HFFc6 (cell line): ENCODE measurements around the gene CATSPERZ. TPM values are rescaled to one million over a fixed set of nuclear protein-coding genes. Genes with fewer than 3 reads are reported as not detected.

Experiments used
- DNase-seq: peaks from one replicate; pipeline ENCODE4 v3.0.0-alpha.2; 2018
- H3K27ac Mint-ChIP-seq: 2 replicates; pipeline ENCODE4 v1.8.0; 2020; ENCODE audit warnings: mild to moderate bottlenecking, mixed read lengths
- H3K27me3 Mint-ChIP-seq: 2 replicates; pipeline ENCODE4 v1.8.0; 2021; ENCODE audit warnings: mild to moderate bottlenecking, moderate library complexity, mixed read lengths; ENCODE audit not compliant: insufficient read depth
- H3K36me3 Mint-ChIP-seq: 2 replicates; pipeline ENCODE4 v1.8.0; 2021; ENCODE audit warnings: low read depth, mixed read lengths
- H3K4me1 Mint-ChIP-seq: 2 replicates; pipeline ENCODE4 v1.8.0; 2020; ENCODE audit warnings: low read depth, mixed read lengths
- H3K4me3 Mint-ChIP-seq: 2 replicates; pipeline ENCODE4 v1.8.0; 2020; ENCODE audit warnings: mild to moderate bottlenecking, moderate library complexity, mixed read lengths
- H3K9me3 Mint-ChIP-seq: 2 replicates; pipeline ENCODE4 v1.8.0; 2020; ENCODE audit warnings: mild to moderate bottlenecking, mixed read lengths
- CTCF ChIP-seq: fragments of 200-600 bp; sonication (generic); IDR thresholded peaks from 2 replicates; pipeline ENCODE4 v1.5.0; 2021; ENCODE audit warnings: antibody characterized with exemption, mild to moderate bottlenecking
- long read RNA-seq: library from polyadenylated mRNA; unstranded; transcript quantifications from one replicate; pipeline ENCODE4 v2.0.0, GENCODE V29; 2019
- total RNA-seq, 6 experiments: library from RNA; stranded (reverse); fragmentation: NEBNext Ultra II Directional; extraction: Animal tissue kit (Norgen Biotek cat#: 25700); gene quantifications; 2 replicates in 1 of 6; 3 replicates in 5 of 6; pipeline ENCODE4 v1.2.3, GENCODE V29; 2021

The CATSPERZ gene, protein sequence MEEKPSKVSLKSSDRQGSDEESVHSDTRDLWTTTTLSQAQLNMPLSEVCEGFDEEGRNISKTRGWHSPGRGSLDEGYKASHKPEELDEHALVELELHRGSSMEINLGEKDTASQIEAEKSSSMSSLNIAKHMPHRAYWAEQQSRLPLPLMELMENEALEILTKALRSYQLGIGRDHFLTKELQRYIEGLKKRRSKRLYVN
- total RNA-seq = under 1 TPM in 1 of 6 experiments, not detected in 5; 0.31 TPM
- long read RNA-seq = 0 reads

- peak within 1 kb of the TSS; percentile 78 for H3K4me3 Mint-ChIP-seq
- no peaks in the 10 kb centered on the region for H3K9me3 Mint-ChIP-seq
- peaks cover 48% of the 10 kb centered on the region for H3K27me3 Mint-ChIP-seq
- H3K27ac Mint-ChIP-seq = no peak within 1 kb of the TSS
- peaks cover 18% of the 10 kb centered on the region for H3K4me1 Mint-ChIP-seq
- no peak for TF ChIP-seq CTCF
- no peak for DNase-seq
- no peaks in the 10 kb centered on the region for H3K36me3 Mint-ChIP-seq
Observed at GRCh38 chr11:64299847-64300648, at the start of gene CATSPERZ. Gene CATSPERZ (plus strand): TSS chr11:64300358. CDS start chr11:64300411, 53 bp downstream.

- peaks cover 5% of the 10 kb centered on the region; the same call in 1 of the 2 replicates for H3K36me3 Mint-ChIP-seq
- TF ChIP-seq CTCF = no peak
- H3K4me1 Mint-ChIP-seq = peaks cover 19% of the 10 kb centered on the region
- H3K9me3 Mint-ChIP-seq = no peaks in the 10 kb centered on the region
- no peak for DNase-seq
- H3K27ac Mint-ChIP-seq = no peak overlapping the region
- peak overlapping the region; percentile 87 for H3K4me3 Mint-ChIP-seq
- H3K27me3 Mint-ChIP-seq = peaks cover 2% of the 10 kb centered on the region
Observed at GRCh38 chr11:64250415-64251015, 49.6 kb upstream of the CATSPERZ start.

DNA sequence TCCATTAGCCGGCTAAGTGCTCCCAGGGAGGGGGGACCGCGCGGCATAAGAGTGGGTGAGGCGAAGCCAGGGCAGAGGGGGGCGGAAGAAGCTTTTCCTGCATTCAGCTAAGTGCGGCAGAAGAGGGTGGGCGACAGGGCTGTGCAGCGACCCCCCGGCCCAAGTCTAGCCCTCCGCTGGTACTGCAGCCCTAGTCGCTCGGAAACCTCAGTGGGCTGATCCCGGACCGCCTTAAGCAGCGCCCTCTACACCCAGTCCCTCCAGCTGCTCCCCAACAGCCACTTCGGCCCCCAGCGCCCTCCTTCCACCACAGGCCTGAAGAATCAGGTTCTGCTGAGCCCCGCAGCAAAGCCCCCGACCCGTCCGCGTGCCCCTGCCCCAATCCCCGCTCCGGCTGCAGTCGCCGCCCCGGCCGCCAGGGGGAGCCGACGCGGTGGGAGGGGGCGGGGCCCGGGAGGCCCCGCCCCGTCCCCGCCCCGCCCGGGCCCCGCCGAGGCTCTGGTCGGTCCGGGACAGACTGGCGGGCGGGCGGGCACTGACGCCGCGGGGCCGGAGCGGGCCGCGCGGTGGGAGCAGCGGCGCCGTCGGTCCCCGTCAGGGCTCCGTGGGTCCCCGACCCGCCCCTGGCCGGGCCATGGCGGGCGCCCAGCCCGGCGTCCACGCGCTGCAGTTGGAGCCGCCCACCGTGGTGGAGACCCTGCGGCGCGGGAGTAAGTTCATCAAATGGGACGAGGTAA is 49.0 kb upstream of the CATSPERZ start, which contains the start of gene PLCB3:
TSS of gene PLCB3 (plus strand) at position 515 of the 737 bp plus-strand sequence. CDS start at position 635, 120 bp downstream.
- Mint-ChIP-seq H3K36me3 (no peaks in the 10 kb centered on the region), H3K27me3 (peaks cover under 1% of the 10 kb centered on the region), H3K27ac (peak within 1 kb of the TSS; percentile 88), H3K4me3 (peak within 1 kb of the TSS; percentile 91), H3K4me1 (peaks cover 19% of the 10 kb centered on the region), H3K9me3 (no peaks in the 10 kb centered on the region)
- no peak for DNase-seq
- TF ChIP-seq CTCF = peak; percentile 87

GRCh38 chr11:64251753-64252002 is 48.5 kb upstream of the CATSPERZ start:
- no peak for DNase-seq
- Mint-ChIP-seq H3K36me3 (no peaks in the 10 kb centered on the region), H3K27me3 (no peaks in the 10 kb centered on the region; the same call in none of the 2 replicates), H3K4me3 (peak overlapping the region; percentile 91), H3K9me3 (no peaks in the 10 kb centered on the region), H3K4me1 (peaks cover 19% of the 10 kb centered on the region), H3K27ac (peak overlapping the region; percentile 88)
- no peak for TF ChIP-seq CTCF
